Loucy (cell line): ENCODE data around the gene CYTH3.

ENCODE experiments used
- H2AFZ ChIP-seq: fragments of 200-600 bp; sonication (generic); 2 replicates; pipeline ENCODE4 v1.6.0; 2016; ENCODE audit warnings: antibody characterized with exemption, mild to moderate bottlenecking, low read length, moderate library complexity
- H3F3A ChIP-seq: fragments of 200-600 bp; 2 replicates; pipeline ENCODE4 v1.6.0; 2016; ENCODE audit warnings: antibody characterized with exemption, low read depth, mild to moderate bottlenecking
- H3K27me3 ChIP-seq: fragments of 200-600 bp; sonication (generic); 2 replicates; pipeline ENCODE4 v1.6.1; 2014; ENCODE audit warnings: low read length, mild to moderate bottlenecking; ENCODE audit not compliant: insufficient read depth, poor library complexity, severe bottlenecking
- H3K36me3 ChIP-seq: fragments of 200-600 bp; sonication (generic); 2 replicates; pipeline ENCODE4 v1.6.1; 2016; ENCODE audit warnings: low read length; ENCODE audit not compliant: insufficient read depth
- H3K4me1 ChIP-seq: fragments of 200-600 bp; sonication (generic); 2 replicates; pipeline ENCODE4 v1.5.1; 2014; ENCODE audit warnings: low read length, mild to moderate bottlenecking; ENCODE audit not compliant: insufficient read depth, poor library complexity, severe bottlenecking
- H3K4me2 ChIP-seq: fragments of 200-600 bp; sonication (generic); 2 replicates; pipeline ENCODE4 v1.6.0; 2014; ENCODE audit warnings: antibody characterized with exemption, low read length, low read depth, mild to moderate bottlenecking; ENCODE audit not compliant: poor library complexity, severe bottlenecking
- H3K4me3 ChIP-seq: fragments of 200-600 bp; sonication (generic); 2 replicates; pipeline ENCODE4 v1.5.1; 2014; ENCODE audit warnings: low read length, mild to moderate bottlenecking, mixed read lengths; ENCODE audit not compliant: poor library complexity, severe bottlenecking
- H3K79me2 ChIP-seq: fragments of 200-600 bp; sonication (generic); 2 replicates; pipeline ENCODE4 v1.6.1; 2014; ENCODE audit warnings: low read length; ENCODE audit not compliant: insufficient read depth
- H3K9ac ChIP-seq: fragments of 200-600 bp; sonication (generic); 2 replicates; pipeline ENCODE4 v1.6.0; 2014; ENCODE audit warnings: mild to moderate bottlenecking, low read depth, low read length, moderate library complexity; ENCODE audit not compliant: poor library complexity, severe bottlenecking
- H3K9me2 ChIP-seq: fragments of 200-600 bp; sonication (generic); replicated peaks from 2 replicates; pipeline ENCODE4 v1.6.1; 2016; ENCODE audit warnings: low read depth, low read length, mixed read lengths
- H3K9me3 ChIP-seq: fragments of 200-600 bp; sonication (generic); 2 replicates; pipeline ENCODE4 v1.6.1; 2014; ENCODE audit warnings: mild to moderate bottlenecking, antibody characterized with exemption, low read length, low read depth; ENCODE audit not compliant: insufficient read depth
- H4K20me1 ChIP-seq: fragments of 200-600 bp; sonication (generic); 2 replicates; pipeline ENCODE4 v1.6.0; 2014; ENCODE audit warnings: antibody characterized with exemption, low read length, mild to moderate bottlenecking; ENCODE audit not compliant: insufficient read depth, poor library complexity, severe bottlenecking
- EZH2phosphoT487 ChIP-seq: fragments of 200-600 bp; IDR thresholded peaks from 2 replicates; pipeline ENCODE4 v1.6.1; 2018; ENCODE audit warnings: antibody characterized with exemption, mild to moderate bottlenecking, moderate library complexity, borderline replicate concordance
- TF ChIP-seq, protein P1 (sequence below): fragments of 200-600 bp; sonication (generic); conservative IDR thresholded peaks from 2 replicates; pipeline ENCODE4 v1.5.1; 2014; ENCODE audit warnings: mild to moderate bottlenecking, antibody characterized with exemption, low read length

The CYTH3 gene

DNA sequence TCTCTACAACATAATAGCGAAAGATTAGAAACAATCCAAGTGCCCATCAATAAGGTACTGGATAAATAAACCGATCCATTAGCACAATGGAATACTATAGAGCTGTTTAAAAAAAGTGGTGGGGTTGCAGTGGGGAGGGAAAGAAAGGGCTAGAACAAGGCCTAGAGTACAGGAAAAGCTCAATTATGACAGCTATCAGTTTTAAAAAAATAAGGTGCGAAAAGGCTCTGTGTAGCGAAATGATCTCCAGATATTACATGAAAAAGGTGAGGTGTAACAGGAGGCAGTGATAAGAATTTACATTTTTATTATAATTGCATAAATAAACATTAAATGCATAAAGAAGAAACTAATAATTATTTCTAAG lies 30.8 kb downstream of the CYTH3 start:
- H3K27me3 ChIP-seq: no peaks in the 10 kb centered on the region
- H3K9me2 ChIP-seq: no peaks in the 10 kb centered on the region
- no peak overlapping the region for H3K9ac ChIP-seq
- no peaks in the 10 kb centered on the region for H4K20me1 ChIP-seq
- H3K4me1 ChIP-seq: peaks cover 4% of the 10 kb centered on the region
- H2AFZ ChIP-seq: no peak overlapping the region
- no peak overlapping the region for H3K4me2 ChIP-seq
- no peaks in the 10 kb centered on the region for H3K36me3 ChIP-seq
- no peaks in the 10 kb centered on the region for H3K9me3 ChIP-seq
- H3K79me2 ChIP-seq: no peaks in the 10 kb centered on the region
- H3K4me3 ChIP-seq: no peak overlapping the region
- no peaks in the 10 kb centered on the region for H3F3A ChIP-seq
- TF ChIP-seq, protein P1, sequence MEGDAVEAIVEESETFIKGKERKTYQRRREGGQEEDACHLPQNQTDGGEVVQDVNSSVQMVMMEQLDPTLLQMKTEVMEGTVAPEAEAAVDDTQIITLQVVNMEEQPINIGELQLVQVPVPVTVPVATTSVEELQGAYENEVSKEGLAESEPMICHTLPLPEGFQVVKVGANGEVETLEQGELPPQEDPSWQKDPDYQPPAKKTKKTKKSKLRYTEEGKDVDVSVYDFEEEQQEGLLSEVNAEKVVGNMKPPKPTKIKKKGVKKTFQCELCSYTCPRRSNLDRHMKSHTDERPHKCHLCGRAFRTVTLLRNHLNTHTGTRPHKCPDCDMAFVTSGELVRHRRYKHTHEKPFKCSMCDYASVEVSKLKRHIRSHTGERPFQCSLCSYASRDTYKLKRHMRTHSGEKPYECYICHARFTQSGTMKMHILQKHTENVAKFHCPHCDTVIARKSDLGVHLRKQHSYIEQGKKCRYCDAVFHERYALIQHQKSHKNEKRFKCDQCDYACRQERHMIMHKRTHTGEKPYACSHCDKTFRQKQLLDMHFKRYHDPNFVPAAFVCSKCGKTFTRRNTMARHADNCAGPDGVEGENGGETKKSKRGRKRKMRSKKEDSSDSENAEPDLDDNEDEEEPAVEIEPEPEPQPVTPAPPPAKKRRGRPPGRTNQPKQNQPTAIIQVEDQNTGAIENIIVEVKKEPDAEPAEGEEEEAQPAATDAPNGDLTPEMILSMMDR: no peak
- no peak for TF ChIP-seq EZH2phosphoT487

- H3F3A ChIP-seq: no peaks in the 10 kb centered on the region
- no peaks in the 10 kb centered on the region for H3K27me3 ChIP-seq
- H3K4me2 ChIP-seq: no peak overlapping the region
- TF ChIP-seq, protein P1: no peak
- TF ChIP-seq EZH2phosphoT487: no peak
- H3K9me2 ChIP-seq: no peaks in the 10 kb centered on the region
- no peaks in the 10 kb centered on the region for H4K20me1 ChIP-seq
- H3K4me3 ChIP-seq: no peak overlapping the region
- no peak overlapping the region for H2AFZ ChIP-seq
- peaks cover 15% of the 10 kb centered on the region for H3K4me1 ChIP-seq
- H3K36me3 ChIP-seq: no peaks in the 10 kb centered on the region
- no peak overlapping the region for H3K9ac ChIP-seq
- H3K79me2 ChIP-seq: no peaks in the 10 kb centered on the region
- no peaks in the 10 kb centered on the region for H3K9me3 ChIP-seq
These were observed 34.0 kb downstream of the CYTH3 start for GRCh38 chr7:6238309-6238925.

DNA sequence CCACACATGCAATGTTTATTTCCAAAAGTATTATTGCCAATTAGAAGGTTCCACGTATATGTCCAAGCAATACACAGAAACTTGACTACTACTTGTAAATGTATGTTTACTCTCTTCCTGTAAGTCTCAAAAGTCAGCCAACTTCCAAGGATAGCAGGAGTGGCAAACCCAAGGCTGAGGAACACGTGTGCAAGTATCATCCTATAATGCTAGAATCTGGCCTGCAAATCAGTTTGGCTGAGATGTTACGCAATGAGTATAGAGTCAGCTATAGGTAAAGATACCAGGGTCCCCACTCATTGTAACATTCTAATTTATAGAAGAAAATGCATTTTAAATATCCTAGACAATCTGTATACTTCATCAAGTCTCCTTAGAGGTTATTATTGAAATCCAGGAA lies 34.7 kb downstream of the CYTH3 start:
- Histone ChIP-seq H2AFZ (no peak overlapping the region), H3K4me3 (no peak overlapping the region), H3K79me2 (no peaks in the 10 kb centered on the region), H3K4me2 (no peak overlapping the region), H3K9me2 (no peaks in the 10 kb centered on the region), H3F3A (no peaks in the 10 kb centered on the region), H3K36me3 (no peaks in the 10 kb centered on the region), H3K4me1 (peaks cover 15% of the 10 kb centered on the region), H3K9me3 (no peaks in the 10 kb centered on the region), H3K9ac (no peak overlapping the region), H4K20me1 (no peaks in the 10 kb centered on the region), H3K27me3 (no peaks in the 10 kb centered on the region)
- TF ChIP-seq EZH2phosphoT487: no peak
- TF ChIP-seq, protein P1: no peak
